Kidney glomerular epithelial cell (primary cell): ENCODE data around the gene EXOC6.
"Not testable (repeated sequence)": the region's sequence is repeated elsewhere in the genome, so short reads cannot be mapped to it uniquely, and the experiment has no call there.

ENCODE experiments used
- DNase-seq: peaks from one replicate; lab custom pipeline; 2025; lab: John Stamatoyannopoulos, UW

Gene EXOC6

GRCh38 chr10:92880233-92880861, 32.0 kb downstream of the EXOC6 start:
- peak; percentile 22 for DNase-seq

- DNase-seq = no peak
Measured at GRCh38 chr10:92880917-92881316, 32.6 kb downstream of the EXOC6 start.

- peak; percentile 66 for DNase-seq
Measured at GRCh38 chr10:92886334-92886961, 38.1 kb downstream of the EXOC6 start.

- DNase-seq = no peak
Measured at GRCh38 chr10:92890471-92890870, 42.2 kb downstream of the EXOC6 start.

- peak; percentile 91 for DNase-seq
Measured at GRCh38 chr10:92891885-92892690, 43.8 kb downstream of the EXOC6 start.

- no peak for DNase-seq
Measured at GRCh38 chr10:92892691-92893054, 44.4 kb downstream of the EXOC6 start.

GRCh38 chr10:92894081-92894655, 45.8 kb downstream of the EXOC6 start:
- DNase-seq = no peak

- no peak for DNase-seq
Measured at GRCh38 chr10:92897916-92898315, 49.6 kb downstream of the EXOC6 start.

- DNase-seq = no peak
Measured at GRCh38 chr10:92901819-92902251, 53.5 kb downstream of the EXOC6 start.

GRCh38 chr10:92903633-92904032, 55.3 kb downstream of the EXOC6 start:
- no peak for DNase-seq

GRCh38 chr10:92907280-92907679, 59.0 kb downstream of the EXOC6 start:
- DNase-seq = no peak

GRCh38 chr10:92912631-92913030, 64.3 kb downstream of the EXOC6 start:
- not testable (repeated sequence) for DNase-seq

GRCh38 chr10:92913973-92914372, 65.7 kb downstream of the EXOC6 start:
- DNase-seq = no peak

- DNase-seq = peak; percentile 29
Measured at GRCh38 chr10:92914478-92915325, 66.4 kb downstream of the EXOC6 start.

GRCh38 chr10:92915892-92916291, 67.6 kb downstream of the EXOC6 start:
- no peak for DNase-seq

- no peak for DNase-seq
Measured at GRCh38 chr10:92916433-92916832, 68.1 kb downstream of the EXOC6 start.

GRCh38 chr10:92918603-92919002, 70.3 kb downstream of the EXOC6 start:
- no peak for DNase-seq

- DNase-seq = no peak
Measured at GRCh38 chr10:92920866-92921265, 72.5 kb downstream of the EXOC6 start.

- no peak for DNase-seq
Measured at GRCh38 chr10:92923416-92923815, 75.1 kb downstream of the EXOC6 start.

GRCh38 chr10:92929896-92930295, 81.6 kb downstream of the EXOC6 start:
- no peak for DNase-seq

GRCh38 chr10:92931597-92931996, 83.3 kb downstream of the EXOC6 start:
- DNase-seq = no peak

- no peak for DNase-seq
Measured at GRCh38 chr10:92937876-92938275, 89.6 kb downstream of the EXOC6 start.
